ENCODE measurements around the gene MT1X. TPM values are rescaled to one million over a fixed set of nuclear protein-coding genes. Genes with fewer than 3 reads are reported as not detected.
"Not testable (repeated sequence)": the region's sequence is repeated elsewhere in the genome, so short reads cannot be mapped to it uniquely, and the experiment has no call there.

MT1X gene
- total RNA-seq, 1 experiment from 2014 or later = 138 TPM

GRCh38 chr16:56645838-56646237 lies 36.4 kb upstream of the MT1X start:
- Histone ChIP-seq H3K4me3 (ENCODE audit: insufficient read depth, low read depth, low read length) (no peak overlapping the region), H3K27me3 (ENCODE audit: control insufficient read depth, insufficient read depth, low read length) (peaks cover 83% of the 10 kb centered on the region), H3K36me3 (replicated peaks; ENCODE audit: control insufficient read depth, insufficient read depth, low read length) (no peaks in the 10 kb centered on the region)
- DNase-seq = no peak

GRCh38 chr16:56647641-56648431 lies 34.4 kb upstream of the MT1X start:
- Histone ChIP-seq H3K4me3 (ENCODE audit: insufficient read depth, low read depth, low read length) (peak overlapping the region; percentile 7; the same call in 1 of the 2 replicates), H3K27me3 (ENCODE audit: control insufficient read depth, insufficient read depth, low read length) (peaks cover 74% of the 10 kb centered on the region), H3K36me3 (replicated peaks; ENCODE audit: control insufficient read depth, insufficient read depth, low read length) (no peaks in the 10 kb centered on the region)
- peak; percentile 82 for DNase-seq

- H3K36me3 ChIP-seq (replicated peaks; ENCODE audit: control insufficient read depth, insufficient read depth, low read length) = no peaks in the 10 kb centered on the region
- no peak for DNase-seq
- H3K4me3 ChIP-seq (ENCODE audit: insufficient read depth, low read depth, low read length) = no peak overlapping the region
- H3K27me3 ChIP-seq (ENCODE audit: control insufficient read depth, insufficient read depth, low read length) = peaks cover 62% of the 10 kb centered on the region
Measured at GRCh38 chr16:56649271-56649670, 33.0 kb upstream of the MT1X start.

GRCh38 chr16:56649820-56650219 lies 32.5 kb upstream of the MT1X start:
- Histone ChIP-seq H3K4me3 (ENCODE audit: insufficient read depth, low read depth, low read length) (no peak overlapping the region), H3K27me3 (ENCODE audit: control insufficient read depth, insufficient read depth, low read length) (peaks cover 57% of the 10 kb centered on the region), H3K36me3 (replicated peaks; ENCODE audit: control insufficient read depth, insufficient read depth, low read length) (no peaks in the 10 kb centered on the region)
- no peak for DNase-seq

- no peak within 1 kb of the TSS for H3K4me3 ChIP-seq (ENCODE audit: insufficient read depth, low read depth, low read length)
- no peak for DNase-seq
- peaks cover 43% of the 10 kb centered on the region for H3K27me3 ChIP-seq (ENCODE audit: control insufficient read depth, insufficient read depth, low read length)
Measured at GRCh38 chr16:56651586-56651985, 30.7 kb upstream of the MT1X start, which contains the start of gene MT1B. Gene MT1B, plus strand, starts transcription at chr16:56651886. Its CDS starts 68 bp downstream, at chr16:56651954.

GRCh38 chr16:56652600-56652999 lies 29.7 kb upstream of the MT1X start:
- Histone ChIP-seq H3K4me3 (ENCODE audit: insufficient read depth, low read depth, low read length) (no peak overlapping the region), H3K27me3 (ENCODE audit: control insufficient read depth, insufficient read depth, low read length) (peaks cover 35% of the 10 kb centered on the region), H3K36me3 (replicated peaks; ENCODE audit: control insufficient read depth, insufficient read depth, low read length) (no peaks in the 10 kb centered on the region)
- DNase-seq = no peak

More at GRCh38 chr16:56651586-56651985, 30.7 kb upstream of the MT1X start, which contains the start of gene MT1B:
- H3K36me3 ChIP-seq (replicated peaks; ENCODE audit: control insufficient read depth, insufficient read depth, low read length) = no peaks in the 10 kb centered on the region

- H3K36me3 ChIP-seq (replicated peaks; ENCODE audit: control insufficient read depth, insufficient read depth, low read length) = no peaks in the 10 kb centered on the region
- no peak overlapping the region for H3K4me3 ChIP-seq (ENCODE audit: insufficient read depth, low read depth, low read length)
- peaks cover 34% of the 10 kb centered on the region for H3K27me3 ChIP-seq (ENCODE audit: control insufficient read depth, insufficient read depth, low read length)
- DNase-seq = no peak
Measured at GRCh38 chr16:56653218-56653617, 29.1 kb upstream of the MT1X start.

- Histone ChIP-seq H3K36me3 (replicated peaks; ENCODE audit: control insufficient read depth, insufficient read depth, low read length) (no peaks in the 10 kb centered on the region), H3K4me3 (ENCODE audit: insufficient read depth, low read depth, low read length) (peak within 1 kb of the TSS; percentile 66), H3K27me3 (ENCODE audit: control insufficient read depth, insufficient read depth, low read length) (peaks cover 57% of the 10 kb centered on the region)
- DNase-seq = peak; percentile 96
Measured at GRCh38 chr16:56657555-56658326, 24.5 kb upstream of the MT1X start, which contains the start of gene MT1F. Gene MT1F, plus strand, starts transcription at chr16:56657959. Its CDS starts 100 bp downstream, at chr16:56658059.

GRCh38 chr16:56658327-56658875 lies 23.9 kb upstream of the MT1X start:
- H3K27me3 ChIP-seq (ENCODE audit: control insufficient read depth, insufficient read depth, low read length) = peaks cover 60% of the 10 kb centered on the region
- no peaks in the 10 kb centered on the region for H3K36me3 ChIP-seq (replicated peaks; ENCODE audit: control insufficient read depth, insufficient read depth, low read length)
- DNase-seq = peak; percentile 47
- H3K4me3 ChIP-seq (ENCODE audit: insufficient read depth, low read depth, low read length) = peak overlapping the region; percentile 66

GRCh38 chr16:56662357-56663354 lies 19.6 kb upstream of the MT1X start:
- H3K27me3 ChIP-seq (ENCODE audit: control insufficient read depth, insufficient read depth, low read length) = peaks cover 97% of the 10 kb centered on the region
- DNase-seq = peak; percentile 68
- H3K4me3 ChIP-seq (ENCODE audit: insufficient read depth, low read depth, low read length) = peak overlapping the region; percentile 48
- H3K36me3 ChIP-seq (replicated peaks; ENCODE audit: control insufficient read depth, insufficient read depth, low read length) = no peaks in the 10 kb centered on the region

- H3K36me3 ChIP-seq (replicated peaks; ENCODE audit: control insufficient read depth, insufficient read depth, low read length) = no peaks in the 10 kb centered on the region
- no peak for DNase-seq
- no peak overlapping the region for H3K4me3 ChIP-seq (ENCODE audit: insufficient read depth, low read depth, low read length)
- peaks cover 98% of the 10 kb centered on the region for H3K27me3 ChIP-seq (ENCODE audit: control insufficient read depth, insufficient read depth, low read length)
Measured at GRCh38 chr16:56664506-56664905, 17.8 kb upstream of the MT1X start.

- not testable (repeated sequence) for DNase-seq; H3K4me3 ChIP-seq (ENCODE audit: insufficient read depth, low read depth, low read length); H3K36me3 ChIP-seq (replicated peaks; ENCODE audit: control insufficient read depth, insufficient read depth, low read length)
- H3K27me3 ChIP-seq (ENCODE audit: control insufficient read depth, insufficient read depth, low read length) = peaks cover 98% of the 10 kb centered on the region
Measured at GRCh38 chr16:56665286-56666261, 16.7 kb upstream of the MT1X start.
